8988T (cell line): ENCODE results near the gene BACH2.
"Not testable (repeated sequence)": the region's sequence is repeated elsewhere in the genome, so short reads cannot be mapped to it uniquely, and the experiment has no call there.

Experiments
- DNase-seq: peaks from one replicate; pipeline ENCODE4 v3.0.0; 2011

The BACH2 gene

GRCh38 chr6:89927791-89928550 is 368.7 kb downstream of the BACH2 start:
- no peak for DNase-seq

DNA sequence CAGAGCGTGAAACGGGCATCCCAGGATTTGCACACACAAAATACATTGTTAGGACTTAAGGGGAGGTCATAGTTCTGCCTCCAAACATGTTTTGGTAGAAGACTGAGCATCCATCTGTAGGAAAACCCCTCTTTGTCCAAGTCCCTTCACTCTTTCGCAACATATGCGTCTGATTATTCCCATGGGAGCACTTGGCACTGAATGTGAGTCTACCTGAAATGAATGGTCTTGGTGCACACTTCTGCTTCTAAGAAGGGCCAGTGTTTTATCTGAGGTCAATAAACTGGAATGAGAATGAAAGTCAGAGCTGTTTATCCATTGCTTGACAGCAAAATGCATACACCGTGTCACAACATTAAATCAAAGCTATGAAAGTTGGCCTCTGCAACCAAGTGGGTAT is 369.4 kb downstream of the BACH2 start:
- DNase-seq, result no peak

- no peak for DNase-seq
Observed at GRCh38 chr6:89925826-89926225, 370.8 kb downstream of the BACH2 start.

- no peak for DNase-seq
Observed at GRCh38 chr6:89924231-89924630, 372.4 kb downstream of the BACH2 start.

DNA sequence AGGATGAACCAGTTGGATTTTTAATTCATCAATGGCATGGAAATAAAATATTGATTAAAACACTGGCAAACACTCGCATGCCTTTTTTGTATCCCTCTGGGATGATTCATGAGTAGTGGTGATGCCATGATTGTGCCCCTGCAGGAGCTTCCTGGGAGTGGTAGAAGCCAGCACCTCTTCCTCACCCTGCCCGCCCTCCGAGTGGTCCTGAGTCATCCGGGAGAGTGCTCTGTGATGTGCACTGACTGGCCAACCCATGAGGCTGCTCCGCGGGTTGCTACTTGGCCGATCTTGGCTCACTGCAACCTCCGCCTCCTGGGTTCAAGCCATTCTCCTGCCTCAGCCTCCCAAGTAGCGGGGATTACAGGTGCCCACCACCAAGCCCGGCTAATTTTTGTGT is 375.0 kb downstream of the BACH2 start:
- peak; percentile 52 for DNase-seq

DNA sequence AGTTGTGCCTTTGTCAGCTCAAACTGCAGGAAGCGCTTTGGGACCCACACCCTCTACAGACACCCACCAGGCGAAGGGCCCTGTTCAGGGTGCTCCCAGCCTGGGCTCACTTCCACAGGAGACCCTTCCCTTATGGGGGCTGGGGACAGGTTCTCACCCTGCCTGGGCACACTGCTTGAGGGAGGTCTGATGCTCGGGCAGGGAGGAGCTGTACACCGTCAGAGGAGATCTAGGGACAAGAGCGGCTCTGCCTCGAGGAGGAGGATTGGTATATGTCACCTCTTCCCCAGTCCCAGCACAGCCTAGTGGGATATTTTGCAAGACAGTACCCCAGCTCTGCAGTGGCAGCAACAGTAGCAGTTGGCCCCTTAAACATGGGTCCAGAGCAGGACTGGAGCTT is 375.4 kb downstream of the BACH2 start:
- DNase-seq, result no peak

DNA sequence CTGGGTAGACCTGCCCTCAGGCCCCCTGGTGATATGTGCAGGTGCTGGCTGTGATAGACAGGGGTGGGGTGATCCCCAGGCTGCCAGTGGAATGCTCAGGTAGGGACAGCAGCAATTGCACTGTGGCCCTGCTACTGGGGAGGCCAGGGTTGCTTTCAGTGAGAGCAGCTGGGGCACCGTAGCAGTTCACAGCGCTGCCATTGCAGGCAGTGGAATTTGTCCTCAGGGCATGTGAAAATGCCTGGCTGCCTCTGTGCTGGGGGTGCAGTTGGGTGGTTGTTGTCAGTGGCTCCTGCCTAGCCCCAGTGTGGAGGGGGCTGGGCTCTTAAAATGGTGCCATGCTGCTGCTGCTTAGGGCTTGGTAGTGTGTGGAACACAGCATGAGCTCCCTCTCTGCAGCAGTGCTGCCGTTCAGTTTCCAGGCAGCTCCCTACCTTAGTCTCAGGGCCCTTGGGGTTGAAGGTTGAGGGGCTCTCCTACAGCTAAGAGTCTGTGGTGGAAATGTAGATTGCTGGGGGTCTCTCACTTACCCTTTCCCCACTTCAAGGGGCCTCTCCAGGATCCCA is 378.8 kb downstream of the BACH2 start:
- no peak for DNase-seq

DNA sequence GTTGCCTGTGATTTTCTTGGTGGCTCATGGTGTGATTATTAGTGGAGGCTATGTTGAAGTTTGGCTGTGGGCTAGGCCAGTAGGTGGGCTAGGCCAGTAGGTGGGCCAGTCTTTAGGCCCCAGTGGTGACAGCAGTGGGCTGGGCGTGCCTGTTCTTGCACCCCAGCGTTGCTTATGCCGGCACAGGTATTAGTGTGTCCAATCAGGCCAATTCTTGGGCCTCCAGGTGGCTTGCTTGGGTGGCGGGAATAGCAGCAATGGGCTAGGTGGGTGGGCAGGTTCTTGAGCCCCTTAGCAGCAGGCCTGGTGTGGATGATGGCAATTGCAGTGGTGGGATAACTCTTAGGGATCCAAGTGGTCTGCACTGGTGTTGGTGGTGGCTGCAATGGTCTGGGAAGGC is 379.4 kb downstream of the BACH2 start:
- no peak for DNase-seq

GRCh38 chr6:89916136-89916920 is 380.3 kb downstream of the BACH2 start:
- DNase-seq, result no peak

GRCh38 chr6:89910902-89911240 is 385.8 kb downstream of the BACH2 start:
- DNase-seq, result no peak

GRCh38 chr6:89910001-89910901 is 386.4 kb downstream of the BACH2 start:
- not testable (repeated sequence) for DNase-seq

- DNase-seq, result no peak
Observed at GRCh38 chr6:89895276-89895874, 401.3 kb downstream of the BACH2 start.

- no peak for DNase-seq
Observed at GRCh38 chr6:89894169-89894568, 402.5 kb downstream of the BACH2 start, which contains the start of gene GJA10. Gene GJA10 (plus strand): TSS chr6:89894469. CDS start chr6:89894469, 0 bp downstream.

DNA sequence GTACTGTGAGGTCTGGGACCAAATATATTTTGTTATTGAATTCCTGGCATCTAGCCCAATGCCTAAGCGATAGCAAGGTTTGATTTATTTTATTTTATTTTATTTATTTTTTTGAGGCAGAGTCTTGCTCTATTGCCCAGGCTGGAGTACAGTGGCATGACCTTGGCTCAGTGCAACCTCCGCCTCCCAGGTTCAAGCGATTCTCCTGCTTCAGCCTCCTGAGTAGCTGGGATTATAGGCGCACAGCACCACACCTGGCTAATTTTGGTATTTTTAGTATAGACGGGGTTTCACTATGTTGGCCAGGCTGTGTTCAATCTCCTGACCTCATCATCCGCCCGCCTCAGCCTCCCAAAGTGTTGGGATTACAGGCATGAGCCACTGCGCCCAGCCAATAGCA is 404.1 kb downstream of the BACH2 start:
- not testable (repeated sequence) for DNase-seq

GRCh38 chr6:89890845-89891528 is 405.7 kb downstream of the BACH2 start:
- not testable (repeated sequence) for DNase-seq

- no peak for DNase-seq
Observed at GRCh38 chr6:89888871-89889270, 407.8 kb downstream of the BACH2 start.

- no peak for DNase-seq
Observed at GRCh38 chr6:89888138-89888514, 408.5 kb downstream of the BACH2 start.

GRCh38 chr6:89887452-89888137 is 409.0 kb downstream of the BACH2 start:
- DNase-seq, result no peak

DNA sequence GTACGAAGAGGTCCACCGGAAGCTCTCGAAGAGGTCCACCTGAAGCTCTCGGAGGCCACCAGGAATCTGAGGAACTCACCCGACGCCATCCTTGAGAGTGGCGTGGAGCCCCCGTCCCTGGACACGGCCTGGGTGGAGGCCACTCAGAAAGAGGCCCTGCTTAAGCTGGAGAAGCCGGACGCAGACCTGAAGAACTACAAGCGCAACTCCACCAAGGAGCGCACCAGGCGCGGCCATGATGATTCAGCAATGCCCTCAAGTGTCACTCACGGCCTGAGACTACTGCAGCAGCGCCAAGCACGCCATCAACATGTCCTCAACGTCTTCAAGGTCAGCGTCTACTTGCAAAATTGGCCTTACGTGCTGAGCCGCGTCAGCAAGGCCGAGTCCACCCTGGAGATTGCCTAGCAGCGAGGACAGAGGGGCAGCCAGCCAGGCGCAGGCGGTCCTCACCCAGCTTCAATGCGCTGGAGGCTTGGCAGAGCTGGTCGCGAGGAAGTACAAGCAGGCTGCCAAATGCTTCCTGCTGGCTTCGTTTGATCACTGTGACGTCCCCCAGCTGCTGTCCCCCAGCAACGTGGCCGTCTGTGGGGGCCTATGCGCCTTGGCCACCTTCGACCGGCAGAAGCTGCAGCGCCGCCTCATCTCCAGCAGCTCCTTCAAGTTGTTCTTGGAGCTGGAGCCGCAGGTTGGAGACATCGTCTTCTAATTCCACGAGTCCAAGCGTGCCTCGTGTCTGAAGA is 410.1 kb downstream of the BACH2 start:
- no peak for DNase-seq
